Neural progenitor cell (in vitro differentiated cells): Measurements from ENCODE around the gene ARMC9.

Experiments used
- CTCF ChIP-seq: fragments of 200-600 bp; sonication (generic); IDR thresholded peaks from 2 replicates; pipeline ENCODE4 v1.5.1; 2017; ENCODE audit warnings: antibody characterized with exemption, mild to moderate bottlenecking
- EZH2 ChIP-seq: fragments of 200-600 bp; sonication (generic); IDR thresholded peaks from 2 replicates; pipeline ENCODE4 v1.6.1; 2017; ENCODE audit warnings: antibody characterized with exemption, mild to moderate bottlenecking, moderate library complexity
- EZH2phosphoT487 ChIP-seq: fragments of 200-600 bp; sonication (generic); IDR thresholded peaks from 2 replicates; pipeline ENCODE4 v1.6.1; 2017; ENCODE audit warnings: antibody characterized with exemption

GRCh38 chr2:231370429-231370748, 172.0 kb downstream of the ARMC9 start:
- no peak for TF ChIP-seq CTCF
- no peak for TF ChIP-seq EZH2phosphoT487
- no peak for TF ChIP-seq EZH2
